Activated CD8-positive, alpha-beta T cell treated with anti-CD3 and anti-CD28 coated beads for 36 hours (primary cell): ENCODE results near the gene ZNF787. TPM values are rescaled to one million over a fixed set of nuclear protein-coding genes. Genes with fewer than 3 reads are reported as not detected.
"Not testable (repeated sequence)": the region's sequence is repeated elsewhere in the genome, so short reads cannot be mapped to it uniquely, and the experiment has no call there.

Experiments used
- ATAC-seq: fragments of 200-7000 bp; cut with Tn5 transposase; one replicate; pipeline ENCODE4 v1.10.0; 2021; ENCODE audit warnings: mild to moderate bottlenecking, moderate library complexity
- CTCF ChIA-PET: fragments of 350-600 bp; sonication (Branson Sonifier 250); formaldehyde crosslinking; loops from one replicate; lab custom pipeline; 2021; ENCODE audit warnings: antibody characterized with exemption; lab: Charles Lee
- POLR2A ChIA-PET: fragments of 350-600 bp; sonication (Branson Sonifier 250); formaldehyde crosslinking; loops from one replicate; lab custom pipeline; 2021; ENCODE audit warnings: antibody characterized with exemption; lab: Charles Lee
- DNase-seq: peaks from one replicate; pipeline ENCODE4 v3.0.0-alpha.2; 2020
- H3K27ac Mint-ChIP-seq: one replicate; pipeline ENCODE4 v1.8.0; 2021; ENCODE audit warnings: mild to moderate bottlenecking, mixed read lengths
- H3K27me3 Mint-ChIP-seq: one replicate; pipeline ENCODE4 v1.8.0; 2021; ENCODE audit warnings: mixed read lengths
- H3K36me3 Mint-ChIP-seq: one replicate; pipeline ENCODE4 v1.8.0; 2021; ENCODE audit warnings: low read depth, mixed read lengths
- H3K4me1 Mint-ChIP-seq: one replicate; pipeline ENCODE4 v1.8.0; 2021; ENCODE audit warnings: low read depth, mixed read lengths
- H3K4me3 Mint-ChIP-seq: one replicate; pipeline ENCODE4 v1.8.0; 2021; ENCODE audit warnings: mild to moderate bottlenecking, moderate library complexity, mixed read lengths
- H3K9me3 Mint-ChIP-seq: one replicate; pipeline ENCODE4 v1.8.0; 2021; ENCODE audit warnings: mixed read lengths
- CTCF ChIP-seq: fragments of 200-600 bp; IDR thresholded peaks from one replicate; pipeline ENCODE4 v1.8.0; 2022; ENCODE audit warnings: antibody characterized with exemption, mild to moderate bottlenecking
- intact Hi-C: fragments of 100-400 bp; cut with micrococcal nuclease; formaldehyde crosslinking; loops from one replicate; pipeline ENCODE4 v1.10.0; 2022
- total RNA-seq, 2 experiments: library from RNA; stranded (reverse); gene quantifications; one replicate each; pipeline ENCODE4 v1.2.3, GENCODE V29; 2021

Gene ZNF787
- total RNA-seq, 2 experiments from 2014 or later: 24.2 to 25.8 TPM

GRCh38 chr19:56098731-56099568 is 22.1 kb downstream of the ZNF787 start:
- Mint-ChIP-seq H3K9me3 (no peaks in the 10 kb centered on the region), H3K4me1 (peaks cover 3% of the 10 kb centered on the region), H3K27me3 (no peaks in the 10 kb centered on the region), H3K4me3 (no peak overlapping the region), H3K36me3 (peaks cover 8% of the 10 kb centered on the region), H3K27ac (no peak overlapping the region)
- ATAC-seq (no peak), DNase-seq (no peak)
- TF ChIP-seq CTCF: no peak
- ChIA-PET POLR2A (no interaction called here), CTCF (no interaction called here)
- intact Hi-C loops: no loop called here

- POLR2A ChIA-PET, H3K27ac Mint-ChIP-seq, DNase-seq, H3K4me3 Mint-ChIP-seq, H3K4me1 Mint-ChIP-seq, ATAC-seq, H3K9me3 Mint-ChIP-seq, intact Hi-C loops, CTCF ChIA-PET, H3K27me3 Mint-ChIP-seq: not testable (repeated sequence)
- peaks cover 14% of the 10 kb centered on the region for H3K36me3 Mint-ChIP-seq
Observed at GRCh38 chr19:56098237-56098636, 22.9 kb downstream of the ZNF787 start.

GRCh38 chr19:56097776-56098175 is 23.3 kb downstream of the ZNF787 start:
- intact Hi-C loops: no loop called here
- no peak for TF ChIP-seq CTCF
- no peak overlapping the region for H3K27ac Mint-ChIP-seq

GRCh38 chr19:56097306-56097705 is 23.8 kb downstream of the ZNF787 start:
- Mint-ChIP-seq H3K4me3 (no peak overlapping the region), H3K27ac (no peak overlapping the region), H3K36me3 (peaks cover 22% of the 10 kb centered on the region), H3K9me3 (peaks cover 7% of the 10 kb centered on the region), H3K4me1 (peaks cover 3% of the 10 kb centered on the region), H3K27me3 (no peaks in the 10 kb centered on the region)
- DNase-seq (no peak), ATAC-seq (no peak)
- CTCF ChIA-PET: interaction anchor here (2.8 kb wide), 1 partner anchor 31 kb away, joined by 8 read pairs; no protein-coding TSS in a partner anchor
- intact Hi-C loops: no loop called here
- POLR2A ChIA-PET: no interaction called here
- no peak for TF ChIP-seq CTCF

More at GRCh38 chr19:56097776-56098175, 23.3 kb downstream of the ZNF787 start:
- Mint-ChIP-seq H3K4me3 (no peak overlapping the region), H3K4me1 (peaks cover 3% of the 10 kb centered on the region), H3K27me3 (no peaks in the 10 kb centered on the region), H3K36me3 (peaks cover 19% of the 10 kb centered on the region), H3K9me3 (peaks cover 6% of the 10 kb centered on the region)
- POLR2A ChIA-PET: no interaction called here
- ATAC-seq (no peak), DNase-seq (no peak)
- CTCF ChIA-PET: no interaction called here

GRCh38 chr19:56096665-56097064 is 24.4 kb downstream of the ZNF787 start:
- H3K4me1 Mint-ChIP-seq: peaks cover 3% of the 10 kb centered on the region
- no peak overlapping the region for H3K4me3 Mint-ChIP-seq
- DNase-seq (no peak), ATAC-seq (no peak)
- ChIA-PET CTCF (interaction anchor here (1.1 to 2.8 kb wide), 3 partner anchors 8 to 31 kb away, joined by 3 to 8 read pairs (median 6); no protein-coding TSS in a partner anchor), POLR2A (no interaction called here)
- H3K27me3 Mint-ChIP-seq: no peaks in the 10 kb centered on the region
- intact Hi-C loops: no loop called here
- no peak overlapping the region for H3K27ac Mint-ChIP-seq
- no peak for TF ChIP-seq CTCF
- H3K36me3 Mint-ChIP-seq: peaks cover 22% of the 10 kb centered on the region
- H3K9me3 Mint-ChIP-seq: peaks cover 7% of the 10 kb centered on the region
